K562 (cell line): ENCODE data around the gene METRN. TPM values are rescaled to one million over a fixed set of nuclear protein-coding genes. Genes with fewer than 3 reads are reported as not detected.

Experiments
- CBX2 ChIP-seq: fragments of 200-600 bp; sonication (generic); IDR thresholded peaks from one replicate; pipeline ENCODE4 v1.6.1; 2012; ENCODE audit warnings: mild to moderate bottlenecking, low read length, inconsistent platforms; ENCODE audit not compliant: insufficient read depth, poor library complexity, severe bottlenecking
- CBX3 ChIP-seq, 2 experiments: IDR thresholded peaks; 1 replicate in 1 of 2; 2 replicates in 1 of 2; pipeline ENCODE4 v1.6.1; 2012; ENCODE audit warnings: inconsistent platforms in 2 of 2, low read length in 2 of 2, borderline replicate concordance in 1 of 2, control low read depth in 1 of 2
- CREM ChIP-seq: IDR thresholded peaks from 2 replicates; pipeline ENCODE4 v1.6.1; 2014; ENCODE audit warnings: antibody characterized with exemption, low read depth
- ERF ChIP-seq: fragments of 450-650 bp; formaldehyde crosslinking; IDR thresholded peaks from 2 replicates; pipeline ENCODE4 v1.4.0; 2020; ENCODE audit warnings: mild to moderate bottlenecking, mixed read lengths
- ESRRA ChIP-seq: fragments of 450-650 bp; IDR thresholded peaks from 2 replicates; pipeline ENCODE4 v1.6.1; 2014; ENCODE audit warnings: low read depth, mild to moderate bottlenecking, moderate library complexity, borderline replicate concordance
- MEF2D ChIP-seq: conservative IDR thresholded peaks from 2 replicates; pipeline ENCODE4 v1.6.1; 2016; ENCODE audit warnings: low read depth, missing genetic modification characterization, missing compliant biosample characterization
- NCOA1 ChIP-seq: fragments of 450-650 bp; IDR thresholded peaks from 2 replicates; pipeline ENCODE4 v1.6.1; 2016; ENCODE audit warnings: low read depth
- SUPT5H ChIP-seq: fragments of 450-650 bp; IDR thresholded peaks from 2 replicates; pipeline ENCODE4 v1.6.1; 2016
- ZFX ChIP-seq: sonication (generic); formaldehyde crosslinking; IDR thresholded peaks from 2 replicates; pipeline ENCODE4 v1.8.0; 2022; ENCODE audit warnings: mild to moderate bottlenecking, missing genetic modification reagents, moderate library complexity
- ZNF224 ChIP-seq: sonication (generic); formaldehyde crosslinking; IDR thresholded peaks from 2 replicates; pipeline ENCODE4 v1.8.0; 2022; ENCODE audit warnings: mild to moderate bottlenecking, missing genetic modification reagents
- ZNF445 ChIP-seq: fragments of 250-450 bp; sonication (Bioruptor Pico); IDR thresholded peaks from 2 replicates; pipeline ENCODE4 v1.4.0; 2020; ENCODE audit warnings: low read depth, mild to moderate bottlenecking, moderate library complexity
- ZNF589 ChIP-seq: fragments of 200-800 bp; sonication (Bioruptor generic); IDR thresholded peaks from 2 replicates; pipeline ENCODE4 v1.6.1; 2016; ENCODE audit warnings: low read depth, missing genetic modification characterization, missing compliant biosample characterization
- ZNF707 ChIP-seq: fragments of 250-450 bp; sonication (Bioruptor Pico); conservative IDR thresholded peaks from 2 replicates; pipeline ENCODE4 v1.8.0; 2022; ENCODE audit warnings: inconsistent platforms, mild to moderate bottlenecking, moderate library complexity
- ZSCAN32 ChIP-seq: fragments of 450-650 bp; formaldehyde crosslinking; IDR thresholded peaks from 2 replicates; pipeline ENCODE4 v1.4.0; 2020; ENCODE audit warnings: mild to moderate bottlenecking, moderate library complexity
- polyA plus RNA-seq, 8 experiments: library from polyadenylated mRNA; depleted of rRNA in 4 of 8; stranded (reverse) in 5 of 8; unstranded in 3 of 8; fragments of >200 nt; fragmentation: Nextera tagmentation in 2 of 8; fragmentation: Illumina TruSeq in 1 of 8; extraction: Ambion mirVana in 2 of 8; extraction: Trizol in 1 of 8; gene quantifications; 2 replicates each; pipeline versions ENCODE4 v1.2.1 to v1.2.3, GENCODE V29; 2011 to 2014; ENCODE audit warnings: inconsistent platforms in 1 of 8, missing spikeins in 1 of 8
- total RNA-seq, 7 experiments: library from RNA; depleted of rRNA in 6 of 7; stranded (reverse); fragments of >200 nt in 6 of 7; fragmentation: Illumina TruSeq in 2 of 7; extraction: Trizol in 2 of 7; gene quantifications; 2 replicates each; pipeline versions ENCODE4 v1.2.1 to v1.2.3, GENCODE V29; 2011 to 2021; ENCODE audit warnings: low replicate concordance in 1 of 7
- TF ChIP-seq, protein P1 (sequence below): fragments of 250-450 bp; sonication (Bioruptor Pico); IDR thresholded peaks from 2 replicates; pipeline ENCODE4 v1.4.0; 2020
- TF ChIP-seq, protein P2 (sequence below): fragments of 250-450 bp; sonication (Bioruptor Pico); IDR thresholded peaks from 2 replicates; pipeline ENCODE4 v1.5.1; 2021; ENCODE audit warnings: mild to moderate bottlenecking
- TF ChIP-seq, protein P3 (sequence below): fragments of 200-400 bp; formaldehyde crosslinking; IDR thresholded peaks from 2 replicates; pipeline ENCODE4 v1.6.1; 2017; ENCODE audit warnings: mild to moderate bottlenecking, low read depth, low read length, moderate library complexity

Gene METRN
- total and polyA plus RNA-seq, 9 of the 15 experiments (the other 6 are each of a cell fraction or from before 2014, with no cell fraction given) = 0.20 to 89.8 (median 15.4) TPM

- TF ChIP-seq, protein P1, sequence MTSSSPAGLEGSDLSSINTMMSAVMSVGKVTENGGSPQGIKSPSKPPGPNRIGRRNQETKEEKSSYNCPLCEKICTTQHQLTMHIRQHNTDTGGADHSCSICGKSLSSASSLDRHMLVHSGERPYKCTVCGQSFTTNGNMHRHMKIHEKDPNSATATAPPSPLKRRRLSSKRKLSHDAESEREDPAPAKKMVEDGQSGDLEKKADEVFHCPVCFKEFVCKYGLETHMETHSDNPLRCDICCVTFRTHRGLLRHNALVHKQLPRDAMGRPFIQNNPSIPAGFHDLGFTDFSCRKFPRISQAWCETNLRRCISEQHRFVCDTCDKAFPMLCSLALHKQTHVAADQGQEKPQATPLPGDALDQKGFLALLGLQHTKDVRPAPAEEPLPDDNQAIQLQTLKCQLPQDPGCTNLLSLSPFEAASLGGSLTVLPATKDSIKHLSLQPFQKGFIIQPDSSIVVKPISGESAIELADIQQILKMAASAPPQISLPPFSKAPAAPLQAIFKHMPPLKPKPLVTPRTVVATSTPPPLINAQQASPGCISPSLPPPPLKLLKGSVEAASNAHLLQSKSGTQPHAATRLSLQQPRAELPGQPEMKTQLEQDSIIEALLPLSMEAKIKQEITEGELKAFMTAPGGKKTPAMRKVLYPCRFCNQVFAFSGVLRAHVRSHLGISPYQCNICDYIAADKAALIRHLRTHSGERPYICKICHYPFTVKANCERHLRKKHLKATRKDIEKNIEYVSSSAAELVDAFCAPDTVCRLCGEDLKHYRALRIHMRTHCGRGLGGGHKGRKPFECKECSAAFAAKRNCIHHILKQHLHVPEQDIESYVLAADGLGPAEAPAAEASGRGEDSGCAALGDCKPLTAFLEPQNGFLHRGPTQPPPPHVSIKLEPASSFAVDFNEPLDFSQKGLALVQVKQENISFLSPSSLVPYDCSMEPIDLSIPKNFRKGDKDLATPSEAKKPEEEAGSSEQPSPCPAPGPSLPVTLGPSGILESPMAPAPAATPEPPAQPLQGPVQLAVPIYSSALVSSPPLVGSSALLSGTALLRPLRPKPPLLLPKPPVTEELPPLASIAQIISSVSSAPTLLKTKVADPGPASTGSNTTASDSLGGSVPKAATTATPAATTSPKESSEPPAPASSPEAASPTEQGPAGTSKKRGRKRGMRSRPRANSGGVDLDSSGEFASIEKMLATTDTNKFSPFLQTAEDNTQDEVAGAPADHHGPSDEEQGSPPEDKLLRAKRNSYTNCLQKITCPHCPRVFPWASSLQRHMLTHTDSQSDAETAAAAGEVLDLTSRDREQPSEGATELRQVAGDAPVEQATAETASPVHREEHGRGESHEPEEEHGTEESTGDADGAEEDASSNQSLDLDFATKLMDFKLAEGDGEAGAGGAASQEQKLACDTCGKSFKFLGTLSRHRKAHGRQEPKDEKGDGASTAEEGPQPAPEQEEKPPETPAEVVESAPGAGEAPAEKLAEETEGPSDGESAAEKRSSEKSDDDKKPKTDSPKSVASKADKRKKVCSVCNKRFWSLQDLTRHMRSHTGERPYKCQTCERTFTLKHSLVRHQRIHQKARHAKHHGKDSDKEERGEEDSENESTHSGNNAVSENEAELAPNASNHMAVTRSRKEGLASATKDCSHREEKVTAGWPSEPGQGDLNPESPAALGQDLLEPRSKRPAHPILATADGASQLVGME (CRISPR knock-in tag) = 0 out of 2 replicates have a peak, but pooled peaks have one; percentile 41
- TF ChIP-seq CBX3 (IDR thresholded peaks at IDR 0.05; ENCODE audit: borderline replicate concordance in 1 of 2, low read length in 2 of 2) (0 out of 3 replicates have a peak, but pooled peaks of 1 of the 2 experiments have one; percentile 15), ZNF707 (CRISPR knock-in tag) (no peak), ESRRA (peak; percentile 94), CBX2 (no peak), SUPT5H (peak; percentile 65), ZNF589 (CRISPR knock-in tag) (no peak), ERF (CRISPR knock-in tag) (0 out of 2 replicates have a peak, but pooled peaks have one; percentile 8), CREM (peak; percentile 99), ZFX (CRISPR knock-in tag) (peak; percentile 92), ZNF224 (no peak), MEF2D (tag) (no peak), ZNF445 (CRISPR knock-in tag) (no peak), ZSCAN32 (CRISPR knock-in tag) (no peak), NCOA1 (no peak)
- TF ChIP-seq, protein P2, sequence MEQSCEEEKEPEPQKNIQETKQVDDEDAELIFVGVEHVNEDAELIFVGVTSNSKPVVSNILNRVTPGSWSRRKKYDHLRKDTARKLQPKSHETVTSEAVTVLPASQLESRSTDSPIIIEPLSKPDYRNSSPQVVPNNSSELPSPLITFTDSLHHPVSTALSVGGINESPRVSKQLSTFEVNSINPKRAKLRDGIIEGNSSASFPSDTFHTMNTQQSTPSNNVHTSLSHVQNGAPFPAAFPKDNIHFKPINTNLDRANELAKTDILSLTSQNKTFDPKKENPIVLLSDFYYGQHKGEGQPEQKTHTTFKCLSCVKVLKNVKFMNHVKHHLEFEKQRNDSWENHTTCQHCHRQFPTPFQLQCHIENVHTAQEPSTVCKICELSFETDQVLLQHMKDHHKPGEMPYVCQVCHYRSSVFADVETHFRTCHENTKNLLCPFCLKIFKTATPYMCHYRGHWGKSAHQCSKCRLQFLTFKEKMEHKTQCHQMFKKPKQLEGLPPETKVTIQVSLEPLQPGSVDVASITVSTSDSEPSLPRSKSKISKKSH (CRISPR knock-in tag) = no peak
- TF ChIP-seq, protein P3, sequence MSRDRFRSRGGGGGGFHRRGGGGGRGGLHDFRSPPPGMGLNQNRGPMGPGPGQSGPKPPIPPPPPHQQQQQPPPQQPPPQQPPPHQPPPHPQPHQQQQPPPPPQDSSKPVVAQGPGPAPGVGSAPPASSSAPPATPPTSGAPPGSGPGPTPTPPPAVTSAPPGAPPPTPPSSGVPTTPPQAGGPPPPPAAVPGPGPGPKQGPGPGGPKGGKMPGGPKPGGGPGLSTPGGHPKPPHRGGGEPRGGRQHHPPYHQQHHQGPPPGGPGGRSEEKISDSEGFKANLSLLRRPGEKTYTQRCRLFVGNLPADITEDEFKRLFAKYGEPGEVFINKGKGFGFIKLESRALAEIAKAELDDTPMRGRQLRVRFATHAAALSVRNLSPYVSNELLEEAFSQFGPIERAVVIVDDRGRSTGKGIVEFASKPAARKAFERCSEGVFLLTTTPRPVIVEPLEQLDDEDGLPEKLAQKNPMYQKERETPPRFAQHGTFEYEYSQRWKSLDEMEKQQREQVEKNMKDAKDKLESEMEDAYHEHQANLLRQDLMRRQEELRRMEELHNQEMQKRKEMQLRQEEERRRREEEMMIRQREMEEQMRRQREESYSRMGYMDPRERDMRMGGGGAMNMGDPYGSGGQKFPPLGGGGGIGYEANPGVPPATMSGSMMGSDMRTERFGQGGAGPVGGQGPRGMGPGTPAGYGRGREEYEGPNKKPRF = no peak
Observed at GRCh38 chr16:740764-741505, 26.0 kb downstream of the METRN start, which contains the start of gene CIAO3 (continued).
